SH-SY5Y (cell line): Measurements from ENCODE around the gene EFNB2.

ENCODE experiments used
- GATA2 ChIP-seq: IDR thresholded peaks from 2 replicates; pipeline ENCODE4 v1.6.1; 2011; ENCODE audit warnings: mild to moderate bottlenecking, low read depth, low read length
- GATA3 ChIP-seq: IDR thresholded peaks from 2 replicates; pipeline ENCODE4 v1.6.1; 2011; ENCODE audit warnings: low read depth, mild to moderate bottlenecking, low read length, moderate library complexity

DNA sequence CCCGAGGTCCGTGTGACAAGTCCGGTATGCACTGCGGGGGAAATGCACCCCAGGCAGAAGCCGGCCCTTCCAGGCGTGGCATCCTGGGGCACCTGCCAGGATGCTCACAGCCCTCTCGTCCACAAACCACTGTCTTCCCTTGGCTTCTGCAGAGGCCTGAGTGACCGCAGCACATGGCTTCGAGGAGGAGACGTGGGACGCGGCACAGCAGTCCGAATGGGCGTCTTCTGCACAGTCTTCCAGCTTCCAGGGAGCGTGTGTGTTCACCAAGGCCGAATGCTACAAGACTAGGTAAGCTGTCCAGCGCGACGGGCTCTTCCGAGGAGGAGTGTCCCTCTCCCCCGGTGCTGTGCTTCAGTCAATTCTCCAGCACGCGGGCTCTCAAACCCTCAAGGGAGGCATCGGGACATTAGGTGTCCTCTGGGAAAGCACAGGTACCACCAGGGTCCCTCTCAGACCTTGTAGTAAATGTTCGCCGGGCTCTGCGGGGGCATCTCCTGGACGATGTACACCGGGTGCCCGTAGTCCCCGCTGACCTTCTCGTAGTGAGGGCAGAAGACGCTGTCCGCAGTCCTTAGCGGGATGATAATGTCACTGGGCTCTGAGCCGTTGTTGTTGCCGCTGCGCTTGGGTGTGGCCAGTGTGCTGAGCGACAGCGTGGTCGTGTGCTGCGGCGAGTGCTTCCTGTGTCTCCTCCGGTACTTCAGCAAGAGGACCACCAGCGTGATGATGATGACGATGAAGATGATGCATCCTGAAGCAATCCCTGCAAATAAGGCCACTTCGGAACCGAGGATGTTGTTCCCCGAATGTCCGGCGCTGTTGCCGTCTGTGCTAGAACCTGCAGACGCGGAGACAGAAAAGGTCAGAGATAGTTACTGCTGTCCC, 42.6 kb downstream of the EFNB2 start:
- TF ChIP-seq GATA2 = no peak
- TF ChIP-seq GATA3 = no peak
